GM18498 (cell line): ENCODE data around the gene CEP83.
"Not testable (repeated sequence)": the region's sequence is repeated elsewhere in the genome, so short reads cannot be mapped to it uniquely, and the experiment has no call there.

Source experiments
- ATAC-seq: cut with Tn5 transposase; IDR thresholded peaks from one replicate; pipeline ENCODE4 v1.9.1; 2021; ENCODE audit warnings: mild to moderate bottlenecking, moderate library complexity; ENCODE audit not compliant: unreplicated experiment

CEP83 gene

GRCh38 chr12:94433744-94434143 is 25.9 kb downstream of the CEP83 start:
- no peak for ATAC-seq

- ATAC-seq: no peak
These were observed 29.4 kb downstream of the CEP83 start for GRCh38 chr12:94430304-94430703.

DNA sequence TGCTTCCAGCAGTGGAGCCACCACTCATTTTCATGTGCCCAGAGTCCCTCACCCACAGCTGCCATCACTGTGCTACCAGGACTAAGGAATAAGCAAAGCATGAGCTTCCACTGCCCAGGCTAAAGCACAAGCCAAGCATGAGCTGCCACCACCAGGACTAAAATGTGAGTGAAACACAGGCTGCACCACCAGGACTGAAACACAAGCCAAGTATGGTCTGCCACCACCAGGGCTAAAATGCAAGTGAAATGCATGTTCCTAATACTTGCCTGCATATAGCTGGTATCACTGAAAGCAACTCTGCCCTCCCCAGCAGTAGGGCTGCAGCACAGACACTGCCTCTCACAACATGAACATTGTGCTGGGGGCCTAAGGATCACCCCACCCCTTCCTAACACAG is 30.0 kb downstream of the CEP83 start:
- no peak for ATAC-seq

GRCh38 chr12:94429191-94429590 is 30.5 kb downstream of the CEP83 start:
- ATAC-seq: no peak

- no peak for ATAC-seq
These were observed 31.9 kb downstream of the CEP83 start for GRCh38 chr12:94427501-94428381.

DNA sequence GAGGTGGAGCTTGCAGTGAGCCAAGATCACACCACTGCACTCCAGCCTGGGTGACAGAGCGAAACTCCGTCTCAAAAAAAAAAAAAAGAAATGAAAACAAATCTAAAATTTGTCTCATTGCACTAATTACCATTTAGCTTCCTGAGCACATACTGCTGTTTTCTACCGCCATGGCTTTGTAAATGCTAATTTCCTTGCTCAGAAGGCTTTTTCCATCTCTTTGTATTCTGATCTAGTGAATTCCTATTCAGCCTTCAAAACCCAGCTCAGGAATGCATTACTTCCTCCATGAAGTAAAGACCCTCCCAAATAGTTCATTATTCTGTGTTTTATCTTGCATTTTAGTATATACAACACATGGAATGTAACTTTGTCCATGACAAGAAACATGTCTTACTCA is 33.6 kb downstream of the CEP83 start:
- no peak for ATAC-seq

GRCh38 chr12:94424830-94425229 is 34.8 kb downstream of the CEP83 start:
- ATAC-seq: not testable (repeated sequence)

- no peak for ATAC-seq
These were observed 37.6 kb downstream of the CEP83 start for GRCh38 chr12:94421868-94422740.

- no peak for ATAC-seq
These were observed 41.1 kb downstream of the CEP83 start for GRCh38 chr12:94418517-94418916.

DNA sequence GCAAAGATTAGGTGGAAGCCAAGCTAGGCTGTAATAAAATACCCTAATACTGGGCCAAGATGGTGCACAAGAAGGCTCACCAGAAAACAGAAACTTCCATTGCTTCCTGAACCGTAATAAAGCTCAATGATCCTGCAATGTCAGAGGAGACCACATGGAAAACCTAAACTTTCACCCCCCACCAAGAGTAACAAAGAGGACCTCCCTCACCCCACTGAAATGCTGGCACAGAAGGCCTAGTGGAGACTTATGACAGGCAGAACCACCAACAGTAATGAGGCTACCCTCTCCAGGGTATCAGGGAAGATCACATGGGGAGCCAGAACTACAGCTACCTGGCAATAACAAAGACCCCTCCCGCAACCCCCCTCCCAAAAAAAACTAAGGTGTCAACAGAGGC is 43.1 kb downstream of the CEP83 start:
- no peak for ATAC-seq

DNA sequence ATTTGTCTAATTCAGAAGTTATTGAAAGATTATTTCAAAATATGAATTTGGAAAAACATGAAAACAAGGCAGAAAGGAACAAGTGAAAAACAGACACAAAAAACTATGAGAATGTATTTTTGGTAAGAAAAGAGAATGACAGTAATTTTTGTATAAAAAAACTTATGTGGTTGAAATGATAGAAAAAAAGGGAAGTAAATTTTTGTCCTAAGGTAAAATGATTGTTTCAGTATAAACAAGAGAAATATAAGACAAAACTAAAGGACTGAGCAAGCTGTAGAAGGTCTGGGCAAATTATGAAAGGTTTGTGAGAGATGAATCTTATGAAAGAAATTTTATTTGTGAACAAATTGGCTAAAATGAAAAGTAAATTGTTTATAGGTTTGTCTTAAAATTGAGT is 44.6 kb downstream of the CEP83 start:
- ATAC-seq: no peak

DNA sequence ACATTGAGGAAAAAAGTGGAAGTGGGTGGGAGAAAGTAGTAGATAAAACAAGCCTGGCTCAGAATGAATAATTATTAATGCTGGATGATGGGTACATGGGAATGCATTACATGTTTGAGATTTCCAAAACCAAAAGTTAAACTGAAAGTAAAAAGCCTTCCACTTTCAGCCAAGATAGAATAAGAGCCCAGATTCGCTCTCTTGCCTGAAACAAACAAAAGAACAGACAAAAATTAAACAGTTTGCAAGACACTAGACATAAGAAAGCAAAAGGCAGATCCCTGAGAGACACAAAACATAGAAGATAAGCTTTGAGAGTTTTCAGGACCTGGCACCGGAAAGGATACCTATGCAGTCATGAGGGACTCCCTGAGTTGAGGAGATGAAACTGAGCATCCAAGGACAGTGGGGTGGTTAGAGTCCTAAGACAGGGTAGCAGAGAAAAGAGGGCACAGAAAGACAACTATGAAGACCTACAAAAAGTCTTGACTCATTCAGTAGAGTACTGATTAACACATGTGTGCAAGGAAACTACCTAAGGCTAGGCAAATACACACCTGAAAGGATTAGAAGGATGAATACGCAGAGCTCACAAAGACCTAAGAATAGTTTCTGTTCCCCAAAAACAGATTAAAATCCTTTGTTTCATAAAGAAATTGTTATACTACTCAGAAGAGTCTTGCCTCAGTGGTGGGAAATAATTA is 54.1 kb downstream of the CEP83 start:
- peak; percentile 87 for ATAC-seq

DNA sequence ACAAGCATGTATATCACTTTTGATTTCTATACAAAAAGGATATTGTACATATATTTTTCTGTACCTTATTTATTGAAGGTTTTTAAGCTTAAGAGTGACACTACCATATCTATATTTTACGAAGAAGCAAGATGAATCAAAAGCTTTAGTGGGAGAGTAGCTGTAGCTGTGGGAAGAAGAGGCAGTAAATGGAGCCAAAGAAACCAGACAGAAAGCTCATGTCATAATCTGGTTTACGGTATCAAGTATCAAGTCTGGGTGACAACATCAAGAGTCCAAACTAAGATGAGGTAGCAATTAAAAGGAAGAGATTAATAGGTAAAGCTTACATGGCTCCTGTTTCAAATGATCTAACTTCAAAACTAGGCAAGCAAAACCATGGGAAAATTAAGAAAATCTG is 54.8 kb downstream of the CEP83 start:
- ATAC-seq: no peak

- ATAC-seq: no peak
These were observed 58.3 kb downstream of the CEP83 start for GRCh38 chr12:94401326-94401725.

GRCh38 chr12:94398685-94399084 is 61.0 kb downstream of the CEP83 start:
- ATAC-seq: not testable (repeated sequence)

DNA sequence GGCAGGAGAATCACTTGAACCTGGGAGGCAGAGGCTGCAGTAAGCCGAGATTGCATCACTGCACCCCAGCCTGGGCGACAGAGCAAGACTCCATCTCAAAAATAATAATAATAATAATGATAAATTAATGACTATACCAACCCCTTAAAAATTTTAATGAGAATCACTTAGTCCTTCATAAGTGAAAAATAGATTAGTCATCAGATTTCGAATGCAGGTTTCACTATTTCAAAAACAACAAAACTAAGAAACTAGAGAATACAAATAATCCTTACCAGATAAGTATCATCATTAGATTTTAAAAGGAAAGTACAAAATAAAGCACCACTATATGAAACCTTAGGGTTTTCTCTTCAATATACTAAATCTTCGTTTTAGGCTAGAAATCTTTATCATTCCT is 62.3 kb downstream of the CEP83 start:
- ATAC-seq: no peak

DNA sequence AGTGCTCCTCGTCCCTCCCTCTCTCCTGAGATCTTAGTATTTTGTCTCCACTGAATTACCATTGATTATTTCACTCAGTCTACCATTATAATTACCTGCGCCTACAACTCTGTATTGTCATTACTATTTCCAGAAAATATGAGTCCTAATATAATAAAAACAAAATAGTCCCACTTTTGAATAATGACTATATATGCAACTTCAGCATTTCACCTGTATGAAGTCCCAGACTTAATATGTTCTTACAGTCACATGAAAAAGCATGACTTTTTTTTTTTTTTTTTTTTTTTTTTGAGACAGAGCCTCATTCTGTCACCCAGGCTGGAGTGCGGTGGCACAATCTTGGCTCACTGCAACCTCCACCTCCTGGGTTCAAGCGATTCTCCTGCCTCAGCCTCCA is 63.7 kb downstream of the CEP83 start:
- ATAC-seq: not testable (repeated sequence)

- ATAC-seq: no peak
These were observed 69.6 kb downstream of the CEP83 start for GRCh38 chr12:94390130-94390485.

- ATAC-seq: not testable (repeated sequence)
These were observed 70.1 kb downstream of the CEP83 start for GRCh38 chr12:94389482-94390129.

- ATAC-seq: no peak
These were observed 73.2 kb downstream of the CEP83 start for GRCh38 chr12:94386422-94386821.

GRCh38 chr12:94384030-94384429 is 75.6 kb downstream of the CEP83 start:
- ATAC-seq: no peak
